PC-9 (cell line): ENCODE measurements around the gene EMC10. TPM values are rescaled to one million over a fixed set of nuclear protein-coding genes. Genes with fewer than 3 reads are reported as not detected.

Experiments
- BruUV-seq: library from RNA; stranded (reverse); fragments of 400-500 nt; replicated peaks from 2 replicates; lab custom pipeline; 2021; lab: Mats Ljungman, UMichigan
- CTCF ChIA-PET: fragments of 300-600 bp; sonication (Branson Sonifier 250); formaldehyde crosslinking; loops from one replicate; lab custom pipeline; 2022; ENCODE audit warnings: antibody characterized with exemption; lab: Charles Lee
- POLR2A ChIA-PET: fragments of 300-600 bp; sonication (Branson Sonifier 250); formaldehyde crosslinking; loops from one replicate; lab custom pipeline; 2022; ENCODE audit warnings: antibody characterized with exemption; ENCODE audit not compliant: unreplicated experiment; lab: Charles Lee
- DNase-seq, 2 experiments: peaks; one replicate each; pipeline versions ENCODE4 v3.0.0 to v3.0.0-alpha.2; 2015 to 2022; ENCODE audit warnings: mixed read lengths in 1 of 2
- H2AFZ ChIP-seq: fragments of 200-600 bp; sonication (generic); 2 replicates; pipeline ENCODE4 v1.8.1; 2017; ENCODE audit warnings: antibody characterized with exemption
- H3F3A ChIP-seq: fragments of 200-600 bp; sonication (generic); 2 replicates; pipeline ENCODE4 v1.8.1; 2017; ENCODE audit warnings: antibody characterized with exemption, mild to moderate bottlenecking, low read depth; ENCODE audit not compliant: insufficient read depth
- H3K27ac ChIP-seq: fragments of 200-600 bp; sonication (generic); 2 replicates; pipeline ENCODE4 v1.6.1; 2016; ENCODE audit warnings: mixed run types
- H3K27me3 ChIP-seq: fragments of 200-600 bp; sonication (generic); 2 replicates; pipeline ENCODE4 v1.6.1; 2016; ENCODE audit warnings: low read depth, mixed run types; ENCODE audit not compliant: insufficient read depth
- H3K36me3 ChIP-seq: fragments of 200-600 bp; sonication (generic); 2 replicates; pipeline ENCODE4 v1.6.1; 2016; ENCODE audit warnings: low read depth, mixed run types
- H3K4me1 ChIP-seq: fragments of 200-600 bp; sonication (generic); replicated peaks from 2 replicates; pipeline ENCODE4 v1.6.1; 2016; ENCODE audit warnings: mixed run types; ENCODE audit not compliant: insufficient read depth
- H3K4me2 ChIP-seq: fragments of 200-600 bp; sonication (generic); 2 replicates; pipeline ENCODE4 v1.6.1; 2017; ENCODE audit warnings: mixed run types
- H3K4me3 ChIP-seq: fragments of 200-600 bp; sonication (generic); 2 replicates; pipeline ENCODE4 v1.6.1; 2016; ENCODE audit warnings: mixed run types
- H3K79me2 ChIP-seq: fragments of 200-600 bp; sonication (generic); 2 replicates; pipeline ENCODE4 v1.6.1; 2017; ENCODE audit warnings: low read depth, mixed run types
- H3K9me2 ChIP-seq: fragments of 200-600 bp; sonication (generic); 2 replicates; pipeline ENCODE4 v1.8.1; 2017; ENCODE audit warnings: mild to moderate bottlenecking; ENCODE audit not compliant: insufficient read depth
- H3K9me3 ChIP-seq: fragments of 200-600 bp; sonication (generic); 2 replicates; pipeline ENCODE4 v1.8.1; 2016; ENCODE audit warnings: low read depth; ENCODE audit not compliant: insufficient read depth
- H4K20me1 ChIP-seq: fragments of 200-600 bp; sonication (generic); 2 replicates; pipeline ENCODE4 v1.8.1; 2017; ENCODE audit not compliant: insufficient read depth
- CTCF ChIP-seq: fragments of 200-600 bp; sonication (generic); conservative IDR thresholded peaks from 2 replicates; pipeline ENCODE4 v1.6.1; 2017; ENCODE audit warnings: mixed run types, antibody characterized with exemption, mild to moderate bottlenecking, moderate library complexity
- EZH2 ChIP-seq: fragments of 200-600 bp; sonication (generic); IDR thresholded peaks from 2 replicates; pipeline ENCODE4 v1.8.0; 2017; ENCODE audit warnings: antibody characterized with exemption, low read depth
- intact Hi-C: fragments of 100-400 bp; cut with micrococcal nuclease; formaldehyde crosslinking; loops from one replicate; pipeline ENCODE4 v1.10.0; 2022; ENCODE audit not compliant: unreplicated experiment
- total RNA-seq: library from RNA; stranded (reverse); gene quantifications from 2 replicates; pipeline ENCODE4 v1.2.3, GENCODE V29; 2021

EMC10 gene
- total RNA-seq, 1 experiment from 2014 or later, result 118 TPM

- H3K27ac ChIP-seq, result 0 out of 2 replicates have a peak overlapping the region, but pooled peaks have one; percentile 40
- peak overlapping the region; percentile 75 for H3K4me2 ChIP-seq
- no peaks in the 10 kb centered on the region for H3K27me3 ChIP-seq
- H2AFZ ChIP-seq, result peak overlapping the region; percentile 85; the same call in 1 of the 2 replicates
- peak overlapping the region; percentile 65 for H3K4me3 ChIP-seq
- intact Hi-C loops, result no loop called here
- no peaks in the 10 kb centered on the region for H3K9me3 ChIP-seq
- no peak for DNase-seq
- H4K20me1 ChIP-seq, result no peaks in the 10 kb centered on the region
- no peaks in the 10 kb centered on the region for H3K36me3 ChIP-seq
- H3K79me2 ChIP-seq, result no peaks in the 10 kb centered on the region
- TSS peak; percentile 58 for BruUV-seq
- H3K4me1 ChIP-seq, result peaks cover 6% of the 10 kb centered on the region
- no peaks in the 10 kb centered on the region; the same call in 1 of the 2 replicates for H3F3A ChIP-seq
- POLR2A ChIA-PET, result no interaction called here
- H3K9me2 ChIP-seq, result no peaks in the 10 kb centered on the region
- CTCF ChIA-PET, result no interaction called here
- TF ChIP-seq EZH2 (no peak), CTCF (no peak)
These were observed 36.0 kb downstream of the EMC10 start for GRCh38 chr19:50512112-50512998.

- H3K4me1 ChIP-seq, result peaks cover 6% of the 10 kb centered on the region
- H3F3A ChIP-seq, result no peaks in the 10 kb centered on the region; the same call in 1 of the 2 replicates
- DNase-seq, result no peak
- H3K27me3 ChIP-seq, result no peaks in the 10 kb centered on the region
- no peaks in the 10 kb centered on the region for H3K79me2 ChIP-seq
- intact Hi-C loops, result no loop called here
- H3K9me2 ChIP-seq, result no peaks in the 10 kb centered on the region
- ChIA-PET CTCF (no interaction called here), POLR2A (no interaction called here)
- no TSS peak for BruUV-seq
- H3K27ac ChIP-seq, result no peak overlapping the region
- no peaks in the 10 kb centered on the region for H4K20me1 ChIP-seq
- H2AFZ ChIP-seq, result no peak overlapping the region
- H3K4me2 ChIP-seq, result no peak overlapping the region
- H3K36me3 ChIP-seq, result no peaks in the 10 kb centered on the region
- H3K4me3 ChIP-seq, result no peak overlapping the region
- H3K9me3 ChIP-seq, result no peaks in the 10 kb centered on the region
- no peak for TF ChIP-seq EZH2
- no peak for TF ChIP-seq CTCF
These were observed 36.9 kb downstream of the EMC10 start for GRCh38 chr19:50512999-50513745.

GRCh38 chr19:50513746-50514345 lies 37.5 kb downstream of the EMC10 start, which contains the start of gene ASPDH:
TSS of gene ASPDH (minus strand) at chr19:50513913. CDS start at chr19:50513823, 90 bp downstream.
- Histone ChIP-seq H3K79me2 (no peaks in the 10 kb centered on the region), H3K4me3 (no peak within 1 kb of the TSS), H3K36me3 (no peaks in the 10 kb centered on the region), H3K9me3 (no peaks in the 10 kb centered on the region; the same call in 1 of the 2 replicates), H2AFZ (no peak within 1 kb of the TSS), H3K4me2 (no peak within 1 kb of the TSS), H3K9me2 (no peaks in the 10 kb centered on the region), H3K4me1 (peaks cover 6% of the 10 kb centered on the region), H3K27ac (no peak within 1 kb of the TSS), H3F3A (no peaks in the 10 kb centered on the region; the same call in 1 of the 2 replicates), H4K20me1 (no peaks in the 10 kb centered on the region), H3K27me3 (no peaks in the 10 kb centered on the region)
- BruUV-seq, result no TSS peak
- intact Hi-C loops, result no loop called here
- ChIA-PET POLR2A (no interaction called here), CTCF (no interaction called here)
- no peak for DNase-seq
- TF ChIP-seq CTCF, result no peak
- TF ChIP-seq EZH2, result no peak
